HepG2 (cell line): ENCODE data around the gene HS3ST1. TPM values are rescaled to one million over a fixed set of nuclear protein-coding genes. Genes with fewer than 3 reads are reported as not detected.

Experiments used
- ATAC-seq: fragments of 200-7000 bp; cut with Tn5 transposase; 3 replicates; pipeline ENCODE4 v1.9.1; 2020; ENCODE audit warnings: mild to moderate bottlenecking, moderate library complexity
- BruUV-seq: library from RNA; stranded (reverse); fragments of 400-500 nt; replicated peaks from 2 replicates; lab custom pipeline; 2021; lab: Mats Ljungman, UMichigan
- CTCF ChIA-PET: fragments of 300-600 bp; formaldehyde crosslinking; extraction: SDS; loops from one replicate; lab custom pipeline; 2021; ENCODE audit warnings: low total read pairs, inconsistent platforms, low intra/inter-chr PET ratio; lab: Yijun Ruan, JAX
- POLR2A ChIA-PET: fragments of 350-600 bp; sonication (Branson Sonifier 250); formaldehyde crosslinking; loops from one replicate; lab custom pipeline; 2020; ENCODE audit warnings: antibody characterized with exemption, inconsistent platforms; lab: Yijun Ruan, JAX
- DNase-seq: peaks from one replicate; pipeline ENCODE4 v3.0.0-alpha.2; 2015; ENCODE audit warnings: low spot score
- FAIRE-seq: peaks from 3 replicates; lab custom pipeline; 2011; peaks lifted over from hg19 to GRCh38; lab: Jason Lieb, UNC
- H2AFZ ChIP-seq: one replicate; pipeline ENCODE4 v1.6.1; 2011; ENCODE audit warnings: low read length, inconsistent platforms
- H3K27ac ChIP-seq: fragments of 300-600 bp; 3 replicates; pipeline ENCODE4 v1.8.0; 2011; ENCODE audit warnings: mixed run types, mild to moderate bottlenecking, mixed read lengths, low read length, inconsistent platforms; ENCODE audit not compliant: insufficient read depth; ENCODE audit errors: extremely low read length
- H3K27me3 ChIP-seq, 2 experiments: fragments of 200-600 bp in 1 of 2; 2 replicates in 1 of 2; 3 replicates in 1 of 2; pipeline versions ENCODE4 v1.6.0 to v1.8.0; 2011; ENCODE audit warnings: low read length in 2 of 2, mild to moderate bottlenecking in 2 of 2, moderate library complexity in 2 of 2, inconsistent platforms in 1 of 2; ENCODE audit not compliant: insufficient read depth in 2 of 2, control insufficient read depth in 1 of 2
- H3K36me3 ChIP-seq, 2 experiments: fragments of 200-600 bp in 1 of 2; replicated peaks in 1 of 2; 2 replicates in 1 of 2; 3 replicates in 1 of 2; pipeline versions ENCODE4 v1.5.1 to v1.8.0; 2011; ENCODE audit warnings: low read length in 2 of 2, inconsistent platforms in 1 of 2; ENCODE audit not compliant: insufficient read depth in 2 of 2, control insufficient read depth in 1 of 2
- H3K4me1 ChIP-seq: 2 replicates; pipeline ENCODE4 v1.5.1; 2012; ENCODE audit warnings: low read length, inconsistent platforms; ENCODE audit not compliant: insufficient read depth
- H3K4me2 ChIP-seq: 2 replicates; pipeline ENCODE4 v1.6.0; 2011; ENCODE audit warnings: low read depth, low read length, inconsistent platforms
- H3K4me3 ChIP-seq, 3 experiments: fragments of 200-600 bp in 1 of 3; sonication (generic), shearing (Covaris generic) in 1 of 3; replicated peaks in 1 of 3; 2 replicates each; pipeline ENCODE4 v1.5.1; 2011 to 2016; ENCODE audit warnings: low read length in 3 of 3, inconsistent platforms in 2 of 3, low read depth in 2 of 3, mild to moderate bottlenecking in 2 of 3, control low read depth in 1 of 3, mixed read lengths in 1 of 3; ENCODE audit not compliant: insufficient read depth in 1 of 3
- H3K79me2 ChIP-seq: one replicate; pipeline ENCODE4 v1.6.1; 2011; ENCODE audit warnings: low read length, inconsistent platforms; ENCODE audit not compliant: insufficient read depth
- H3K9ac ChIP-seq: 2 replicates; pipeline ENCODE4 v1.6.0; 2011; ENCODE audit warnings: mild to moderate bottlenecking, low read depth, low read length, inconsistent platforms; ENCODE audit not compliant: insufficient read depth
- H3K9me3 ChIP-seq: 2 replicates; pipeline ENCODE4 v1.5.1; 2012; ENCODE audit warnings: mild to moderate bottlenecking, low read length
- H4K20me1 ChIP-seq: 2 replicates; pipeline ENCODE4 v1.6.0; 2011; ENCODE audit warnings: inconsistent platforms, mild to moderate bottlenecking, low read length, moderate library complexity; ENCODE audit not compliant: insufficient read depth
- ESRRA ChIP-seq: sonication (generic); formaldehyde crosslinking; IDR thresholded peaks from 2 replicates; pipeline ENCODE4 v1.5.1; 2020; ENCODE audit warnings: mild to moderate bottlenecking, low read depth, missing genetic modification reagents
- IRF2 ChIP-seq: IDR thresholded peaks from 2 replicates; pipeline ENCODE4 v1.6.1; 2018; ENCODE audit warnings: missing genetic modification reagents, missing compliant biosample characterization
- MEIS1 ChIP-seq: sonication (generic); formaldehyde crosslinking; IDR thresholded peaks from 2 replicates; pipeline ENCODE4 v1.9.0; 2021; ENCODE audit warnings: mild to moderate bottlenecking, missing genetic modification reagents, moderate library complexity, borderline replicate concordance
- MXI1 ChIP-seq: IDR thresholded peaks from 3 replicates; pipeline ENCODE4 v1.6.1; 2012; ENCODE audit warnings: low read depth, low read length, inconsistent platforms, borderline replicate concordance
- NR3C1 ChIP-seq: sonication (generic); formaldehyde crosslinking; IDR thresholded peaks from 2 replicates; pipeline ENCODE4 v1.4.0; 2020; ENCODE audit warnings: missing genetic modification reagents
- PTBP1 ChIP-seq: fragments of 200-400 bp; formaldehyde crosslinking; IDR thresholded peaks from 2 replicates; pipeline ENCODE4 v1.6.1; 2018; ENCODE audit warnings: low read length, low read depth; ENCODE audit not compliant: poor library complexity, severe bottlenecking
- SCMH1 ChIP-seq: sonication (generic); formaldehyde crosslinking; IDR thresholded peaks from 2 replicates; pipeline ENCODE4 v1.9.0; 2021; ENCODE audit warnings: missing genetic modification reagents, mild to moderate bottlenecking, borderline replicate concordance
- ZNF44 ChIP-seq: sonication (generic); formaldehyde crosslinking; IDR thresholded peaks from 2 replicates; pipeline ENCODE4 v1.5.1; 2020; ENCODE audit warnings: mild to moderate bottlenecking, missing genetic modification reagents
- ZNF777 ChIP-seq: sonication (generic); formaldehyde crosslinking; IDR thresholded peaks from 2 replicates; pipeline ENCODE4 v1.4.0; 2020; ENCODE audit warnings: missing genetic modification reagents
- ZNF883 ChIP-seq: sonication (generic); formaldehyde crosslinking; IDR thresholded peaks from 2 replicates; pipeline ENCODE4 v1.5.1; 2020; ENCODE audit warnings: mild to moderate bottlenecking, missing genetic modification reagents; ENCODE audit errors: not compliant biosample characterization
- ZSCAN12 ChIP-seq: sonication (generic); formaldehyde crosslinking; IDR thresholded peaks from 2 replicates; pipeline ENCODE4 v1.9.0; 2021; ENCODE audit warnings: mild to moderate bottlenecking, missing genetic modification reagents
- WGBS: methylation state at CpG from one replicate; pipeline ENCODE4 v1.1.6; 2017; ENCODE audit warnings: low lambda C conversion rate; 5-methylcytosine and 5-hydroxymethylcytosine counted together
- in situ Hi-C: cut with HindIII; loops from 2 replicates; pipeline ENCODE4 v1.10.0; 2017; ENCODE audit warnings: low pct_unique_long_range_greater_than_20kb; ENCODE audit not compliant: extremely low pct_ligation_motif_present
- intact Hi-C: fragments of 100-400 bp; cut with micrococcal nuclease; formaldehyde crosslinking; loops from one replicate; pipeline ENCODE4 v1.10.0; 2022; ENCODE audit not compliant: unreplicated experiment
- polyA plus RNA-seq, 8 experiments: library from polyadenylated mRNA; depleted of rRNA in 3 of 8; stranded (reverse) in 7 of 8; unstranded in 1 of 8; fragments of >200 nt; fragmentation: Illumina TruSeq in 4 of 8; extraction: Trizol in 4 of 8; gene quantifications; 2 replicates each; pipeline versions ENCODE4 v1.2.1 to v1.2.3, GENCODE V29; 2011 to 2016; ENCODE audit warnings: low read depth in 4 of 8, missing spikeins in 1 of 8, mixed read lengths in 1 of 8; ENCODE audit not compliant: insufficient read depth in 1 of 8
- total RNA-seq, 5 experiments: library from RNA; depleted of rRNA; stranded (reverse); fragments of >200 nt; fragmentation: Illumina TruSeq; extraction: Trizol; gene quantifications; 2 replicates each; pipeline ENCODE4 v1.2.3, GENCODE V29; 2016; ENCODE audit warnings: low read depth in 1 of 5
- TF ChIP-seq, protein P1 (sequence below): sonication (generic); formaldehyde crosslinking; IDR thresholded peaks from 2 replicates; pipeline ENCODE4 v1.5.1; 2020; ENCODE audit warnings: missing genetic modification reagents, mild to moderate bottlenecking, borderline replicate concordance
- TF ChIP-seq, protein P2 (sequence below): sonication (generic); formaldehyde crosslinking; IDR thresholded peaks from 2 replicates; pipeline ENCODE4; 2020; ENCODE audit warnings: missing genetic modification reagents, mild to moderate bottlenecking, borderline replicate concordance
- TF ChIP-seq, protein P3 (sequence below): IDR thresholded peaks from 2 replicates; pipeline ENCODE4 v1.6.1; 2012; ENCODE audit warnings: low read length, improper control_type of control experiment

The HS3ST1 gene
- total and polyA plus RNA-seq, 2 of the 13 experiments (the other 11 are each of a cell fraction or from before 2014, with no cell fraction given): not detected

DNA sequence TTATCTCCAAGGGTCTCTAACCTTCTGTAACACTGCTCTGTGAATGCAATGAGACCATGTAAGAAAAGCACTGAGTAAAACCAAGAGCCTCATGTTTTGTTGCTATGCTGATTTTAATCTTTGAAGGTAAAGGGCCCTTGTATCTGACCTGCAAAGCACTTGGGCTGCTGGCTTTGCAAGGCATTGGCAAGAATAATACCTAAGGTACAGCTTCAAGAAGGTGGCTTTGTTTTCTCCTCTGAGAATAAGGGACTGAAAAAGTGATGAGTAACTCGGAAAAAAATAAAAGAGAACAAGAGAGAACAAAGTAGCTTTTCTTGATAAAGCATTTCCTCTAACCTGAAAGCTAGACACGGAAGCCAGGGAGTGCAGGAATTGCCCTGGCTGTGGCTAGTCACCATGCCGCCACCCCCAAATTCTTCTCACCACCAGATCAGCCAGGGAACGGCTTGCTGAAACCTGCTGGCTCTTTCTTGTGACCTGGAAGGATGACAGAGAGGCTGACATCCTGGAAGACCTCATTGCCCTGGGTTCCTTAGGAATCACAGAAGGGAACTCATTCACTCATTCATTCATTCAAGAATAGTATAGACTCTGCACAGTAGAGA, 41.8 kb upstream of the HS3ST1 start (continued):
- TF ChIP-seq ESRRA (no peak), ZSCAN12 (no peak), ZNF777 (CRISPR knock-in tag) (no peak), IRF2 (CRISPR knock-in tag) (no peak)
- TF ChIP-seq, protein P1, sequence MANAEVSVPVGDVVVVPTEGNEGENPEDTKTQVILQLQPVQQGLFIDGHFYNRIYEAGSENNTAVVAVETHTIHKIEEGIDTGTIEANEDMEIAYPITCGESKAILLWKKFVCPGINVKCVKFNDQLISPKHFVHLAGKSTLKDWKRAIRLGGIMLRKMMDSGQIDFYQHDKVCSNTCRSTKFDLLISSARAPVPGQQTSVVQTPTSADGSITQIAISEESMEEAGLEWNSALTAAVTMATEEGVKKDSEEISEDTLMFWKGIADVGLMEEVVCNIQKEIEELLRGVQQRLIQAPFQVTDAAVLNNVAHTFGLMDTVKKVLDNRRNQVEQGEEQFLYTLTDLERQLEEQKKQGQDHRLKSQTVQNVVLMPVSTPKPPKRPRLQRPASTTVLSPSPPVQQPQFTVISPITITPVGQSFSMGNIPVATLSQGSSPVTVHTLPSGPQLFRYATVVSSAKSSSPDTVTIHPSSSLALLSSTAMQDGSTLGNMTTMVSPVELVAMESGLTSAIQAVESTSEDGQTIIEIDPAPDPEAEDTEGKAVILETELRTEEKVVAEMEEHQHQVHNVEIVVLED (CRISPR knock-in tag): no peak

DNA sequence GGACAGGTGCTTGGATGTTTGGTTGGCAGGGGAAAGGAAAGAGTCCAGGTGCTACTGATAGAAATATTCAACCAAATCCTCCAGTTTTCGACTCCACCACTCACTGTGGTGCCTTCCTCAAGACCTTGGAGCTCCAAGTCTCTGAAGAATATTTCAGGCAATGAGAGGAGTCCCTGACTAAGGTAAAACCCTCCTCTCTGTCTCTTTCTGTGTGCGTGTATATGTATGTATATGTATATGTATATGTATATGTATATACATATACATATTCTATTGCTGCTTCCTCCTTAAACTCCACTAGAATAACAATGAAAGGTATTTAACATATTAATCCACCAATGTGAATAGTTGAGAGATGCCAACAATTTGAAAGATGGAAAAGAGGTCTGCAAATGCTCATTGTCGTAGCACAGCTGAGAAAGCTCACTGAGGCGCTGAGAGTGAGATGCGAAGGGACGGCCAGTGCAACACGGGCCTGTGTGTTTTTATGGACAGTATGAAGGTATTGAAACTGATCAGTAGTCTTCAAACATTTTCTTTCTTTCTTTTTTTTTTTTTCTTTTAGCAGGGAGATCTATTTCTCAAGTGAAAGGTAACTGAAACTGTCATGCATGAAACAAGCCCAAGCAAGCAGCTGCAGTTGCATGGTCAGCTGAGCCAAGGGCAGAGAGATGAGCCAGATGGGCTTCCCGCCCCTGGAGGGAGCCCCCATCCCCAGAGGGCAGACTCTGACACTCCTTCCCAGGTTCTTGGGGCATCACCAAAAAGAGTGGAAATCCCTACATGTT, 41.1 kb upstream of the HS3ST1 start:
- in situ Hi-C loops (loop anchor here (25.0 kb wide), 1 partner anchor 1167 kb away; no protein-coding TSS in a partner anchor), intact Hi-C loops (no loop called here)
- CTCF ChIA-PET: no interaction called here
- Histone ChIP-seq H3K27me3 (no peaks in the 10 kb centered on the region), H3K4me2 (no peak overlapping the region), H4K20me1 (no peaks in the 10 kb centered on the region), H3K9me3 (no peaks in the 10 kb centered on the region), H3K79me2 (no peaks in the 10 kb centered on the region), H3K4me1 (no peaks in the 10 kb centered on the region), H3K36me3 (no peaks in the 10 kb centered on the region), H3K9ac (no peak overlapping the region), H2AFZ (no peak overlapping the region), H3K4me3 (no peak overlapping the region), H3K27ac (no peak overlapping the region)
- no peak for ATAC-seq
- POLR2A ChIA-PET: no interaction called here
- BruUV-seq: no TSS peak
- no peak for DNase-seq
- WGBS: 19% methylated on average over 8 of the region's 8 CpGs
- no peak for FAIRE-seq
- TF ChIP-seq ZNF883 (CRISPR knock-in tag) (no peak), NR3C1 (CRISPR knock-in tag) (no peak), ZNF44 (CRISPR knock-in tag) (no peak), PTBP1 (no peak), SCMH1 (CRISPR knock-in tag) (no peak), MEIS1 (CRISPR knock-in tag) (no peak), MXI1 (no peak)
- TF ChIP-seq, protein P2, sequence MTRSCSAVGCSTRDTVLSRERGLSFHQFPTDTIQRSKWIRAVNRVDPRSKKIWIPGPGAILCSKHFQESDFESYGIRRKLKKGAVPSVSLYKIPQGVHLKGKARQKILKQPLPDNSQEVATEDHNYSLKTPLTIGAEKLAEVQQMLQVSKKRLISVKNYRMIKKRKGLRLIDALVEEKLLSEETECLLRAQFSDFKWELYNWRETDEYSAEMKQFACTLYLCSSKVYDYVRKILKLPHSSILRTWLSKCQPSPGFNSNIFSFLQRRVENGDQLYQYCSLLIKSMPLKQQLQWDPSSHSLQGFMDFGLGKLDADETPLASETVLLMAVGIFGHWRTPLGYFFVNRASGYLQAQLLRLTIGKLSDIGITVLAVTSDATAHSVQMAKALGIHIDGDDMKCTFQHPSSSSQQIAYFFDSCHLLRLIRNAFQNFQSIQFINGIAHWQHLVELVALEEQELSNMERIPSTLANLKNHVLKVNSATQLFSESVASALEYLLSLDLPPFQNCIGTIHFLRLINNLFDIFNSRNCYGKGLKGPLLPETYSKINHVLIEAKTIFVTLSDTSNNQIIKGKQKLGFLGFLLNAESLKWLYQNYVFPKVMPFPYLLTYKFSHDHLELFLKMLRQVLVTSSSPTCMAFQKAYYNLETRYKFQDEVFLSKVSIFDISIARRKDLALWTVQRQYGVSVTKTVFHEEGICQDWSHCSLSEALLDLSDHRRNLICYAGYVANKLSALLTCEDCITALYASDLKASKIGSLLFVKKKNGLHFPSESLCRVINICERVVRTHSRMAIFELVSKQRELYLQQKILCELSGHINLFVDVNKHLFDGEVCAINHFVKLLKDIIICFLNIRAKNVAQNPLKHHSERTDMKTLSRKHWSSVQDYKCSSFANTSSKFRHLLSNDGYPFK (CRISPR knock-in tag): no peak
- TF ChIP-seq, protein P3, sequence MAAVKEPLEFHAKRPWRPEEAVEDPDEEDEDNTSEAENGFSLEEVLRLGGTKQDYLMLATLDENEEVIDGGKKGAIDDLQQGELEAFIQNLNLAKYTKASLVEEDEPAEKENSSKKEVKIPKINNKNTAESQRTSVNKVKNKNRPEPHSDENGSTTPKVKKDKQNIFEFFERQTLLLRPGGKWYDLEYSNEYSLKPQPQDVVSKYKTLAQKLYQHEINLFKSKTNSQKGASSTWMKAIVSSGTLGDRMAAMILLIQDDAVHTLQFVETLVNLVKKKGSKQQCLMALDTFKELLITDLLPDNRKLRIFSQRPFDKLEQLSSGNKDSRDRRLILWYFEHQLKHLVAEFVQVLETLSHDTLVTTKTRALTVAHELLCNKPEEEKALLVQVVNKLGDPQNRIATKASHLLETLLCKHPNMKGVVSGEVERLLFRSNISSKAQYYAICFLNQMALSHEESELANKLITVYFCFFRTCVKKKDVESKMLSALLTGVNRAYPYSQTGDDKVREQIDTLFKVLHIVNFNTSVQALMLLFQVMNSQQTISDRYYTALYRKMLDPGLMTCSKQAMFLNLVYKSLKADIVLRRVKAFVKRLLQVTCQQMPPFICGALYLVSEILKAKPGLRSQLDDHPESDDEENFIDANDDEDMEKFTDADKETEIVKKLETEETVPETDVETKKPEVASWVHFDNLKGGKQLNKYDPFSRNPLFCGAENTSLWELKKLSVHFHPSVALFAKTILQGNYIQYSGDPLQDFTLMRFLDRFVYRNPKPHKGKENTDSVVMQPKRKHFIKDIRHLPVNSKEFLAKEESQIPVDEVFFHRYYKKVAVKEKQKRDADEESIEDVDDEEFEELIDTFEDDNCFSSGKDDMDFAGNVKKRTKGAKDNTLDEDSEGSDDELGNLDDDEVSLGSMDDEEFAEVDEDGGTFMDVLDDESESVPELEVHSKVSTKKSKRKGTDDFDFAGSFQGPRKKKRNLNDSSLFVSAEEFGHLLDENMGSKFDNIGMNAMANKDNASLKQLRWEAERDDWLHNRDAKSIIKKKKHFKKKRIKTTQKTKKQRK: no peak
